GM12873 (cell line): ENCODE measurements around the gene STK24.

ENCODE experiments used
- TF ChIP-seq, protein P1 (sequence below): IDR thresholded peaks from 2 replicates; pipeline ENCODE4 v1.5.1; 2012; ENCODE audit warnings: low read depth, mild to moderate bottlenecking, moderate library complexity, low read length, control low read depth; ENCODE audit not compliant: insufficient read depth; ENCODE audit errors: missing control alignments

Gene STK24

DNA sequence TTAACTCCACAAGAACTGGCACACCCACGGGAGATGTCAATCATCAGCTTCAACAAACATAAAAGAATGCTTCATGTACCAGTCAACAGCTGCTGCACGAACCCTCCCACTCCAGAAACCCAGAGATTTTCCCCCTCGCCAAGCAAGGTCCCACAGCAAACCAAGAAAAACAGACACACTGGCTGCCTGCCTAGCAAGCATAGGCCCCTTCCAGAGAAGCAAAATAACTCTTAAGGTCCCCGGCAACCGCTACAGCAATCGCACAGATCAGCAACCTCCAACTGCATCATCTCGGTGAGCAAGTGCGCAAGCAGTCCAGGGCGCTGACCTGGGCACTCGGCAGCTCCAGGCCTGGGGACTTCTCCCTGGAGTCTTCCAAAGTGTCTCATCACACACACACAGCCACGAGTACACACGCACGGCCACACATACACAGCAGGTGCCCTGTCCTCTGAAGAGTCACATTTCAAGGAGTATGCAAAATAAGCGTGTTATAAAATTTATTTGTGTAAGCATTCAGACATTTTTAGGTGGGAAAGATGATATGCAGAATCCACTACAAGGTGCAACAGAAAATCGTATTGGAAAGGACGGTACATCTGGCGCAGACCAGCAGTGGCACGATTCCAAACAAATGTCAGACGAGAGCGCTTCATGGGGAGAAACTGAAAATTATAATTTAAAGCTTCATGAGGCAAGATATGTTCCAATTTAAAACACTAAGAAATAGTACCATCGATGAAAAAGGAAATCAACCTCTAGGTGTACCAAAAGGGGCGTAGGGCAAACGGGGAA, 125.0 kb downstream of the STK24 start:
- TF ChIP-seq, protein P1, sequence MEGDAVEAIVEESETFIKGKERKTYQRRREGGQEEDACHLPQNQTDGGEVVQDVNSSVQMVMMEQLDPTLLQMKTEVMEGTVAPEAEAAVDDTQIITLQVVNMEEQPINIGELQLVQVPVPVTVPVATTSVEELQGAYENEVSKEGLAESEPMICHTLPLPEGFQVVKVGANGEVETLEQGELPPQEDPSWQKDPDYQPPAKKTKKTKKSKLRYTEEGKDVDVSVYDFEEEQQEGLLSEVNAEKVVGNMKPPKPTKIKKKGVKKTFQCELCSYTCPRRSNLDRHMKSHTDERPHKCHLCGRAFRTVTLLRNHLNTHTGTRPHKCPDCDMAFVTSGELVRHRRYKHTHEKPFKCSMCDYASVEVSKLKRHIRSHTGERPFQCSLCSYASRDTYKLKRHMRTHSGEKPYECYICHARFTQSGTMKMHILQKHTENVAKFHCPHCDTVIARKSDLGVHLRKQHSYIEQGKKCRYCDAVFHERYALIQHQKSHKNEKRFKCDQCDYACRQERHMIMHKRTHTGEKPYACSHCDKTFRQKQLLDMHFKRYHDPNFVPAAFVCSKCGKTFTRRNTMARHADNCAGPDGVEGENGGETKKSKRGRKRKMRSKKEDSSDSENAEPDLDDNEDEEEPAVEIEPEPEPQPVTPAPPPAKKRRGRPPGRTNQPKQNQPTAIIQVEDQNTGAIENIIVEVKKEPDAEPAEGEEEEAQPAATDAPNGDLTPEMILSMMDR: no peak

DNA sequence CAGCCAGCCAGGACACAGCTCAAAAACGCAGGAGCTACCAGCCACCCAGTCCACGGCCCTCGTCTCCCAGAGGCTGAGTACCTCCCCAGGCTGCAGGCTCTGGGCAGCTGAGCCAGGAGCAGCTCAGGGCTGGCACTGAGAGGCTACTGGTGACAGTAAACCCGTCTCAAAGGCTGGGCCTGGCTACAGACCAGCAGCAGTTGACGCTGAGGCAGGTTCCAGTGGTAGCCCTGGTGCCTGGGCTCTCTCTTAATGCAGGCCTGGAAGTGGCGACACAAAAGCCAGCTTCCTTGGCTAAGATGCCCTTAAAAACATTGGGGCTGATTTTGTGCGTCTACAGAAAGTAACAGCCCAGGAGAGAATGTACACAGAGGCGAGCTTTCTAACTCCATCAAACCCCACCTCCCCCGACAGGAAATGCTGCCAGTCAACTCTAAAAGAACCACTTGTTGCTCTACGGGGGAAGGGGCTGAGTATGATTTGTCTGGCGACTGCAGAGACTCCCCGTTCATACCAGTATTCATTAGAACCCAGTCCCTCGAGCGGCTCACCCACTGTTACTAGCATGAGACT, 126.3 kb downstream of the STK24 start:
- TF ChIP-seq, protein P1: no peak

DNA sequence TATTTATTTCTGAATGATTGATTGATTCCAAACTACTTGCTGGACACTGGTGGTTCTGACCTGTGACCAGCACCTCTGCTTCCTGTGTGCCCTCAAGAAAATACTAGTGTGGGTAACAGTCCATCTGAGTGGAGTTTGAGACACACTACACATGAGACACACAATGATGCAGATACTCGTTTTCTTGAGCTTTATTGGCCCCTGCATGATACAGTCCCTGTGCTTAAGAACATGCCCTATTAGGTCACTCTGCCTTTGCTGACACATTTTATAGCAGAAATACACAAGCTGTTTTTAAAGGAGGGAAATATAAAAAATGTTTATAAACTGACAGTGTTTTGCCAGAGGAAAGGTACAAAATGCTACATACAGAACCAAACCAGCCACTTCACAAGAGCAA, 126.9 kb downstream of the STK24 start:
- TF ChIP-seq, protein P1: no peak

DNA sequence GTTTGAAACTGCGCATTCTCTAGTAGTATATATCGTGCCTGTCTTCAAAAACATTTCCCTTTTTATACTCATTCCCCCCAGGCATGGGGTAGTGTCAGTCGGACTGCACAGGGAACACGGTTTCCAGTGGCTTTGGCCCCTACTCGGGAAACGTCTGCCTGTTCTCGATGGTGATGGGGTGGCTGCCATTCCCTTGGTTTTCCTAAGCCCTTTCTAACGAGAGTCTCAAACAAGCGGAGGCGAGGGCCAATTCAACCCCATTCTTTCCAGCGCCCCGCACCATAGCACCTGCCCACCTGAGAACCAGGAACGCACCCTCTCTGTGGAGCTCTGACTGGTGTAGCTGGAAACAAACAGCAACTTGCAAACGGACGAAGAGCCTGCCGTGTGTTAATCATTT, 127.6 kb downstream of the STK24 start:
- TF ChIP-seq, protein P1: no peak

DNA sequence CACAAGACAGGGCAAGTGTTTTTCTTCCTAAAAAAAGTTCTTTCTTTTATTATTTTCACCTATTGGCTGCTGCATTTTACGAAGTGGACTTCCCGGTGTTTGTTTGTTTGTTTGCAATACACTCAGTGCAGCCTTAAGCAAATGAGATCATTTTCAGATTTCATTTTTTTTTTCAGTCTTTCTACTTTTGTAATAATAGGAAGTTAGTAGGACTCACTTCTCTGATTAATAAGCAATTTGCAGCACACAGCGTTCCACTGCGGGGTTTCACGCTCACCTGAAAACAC, 128.3 kb downstream of the STK24 start:
- TF ChIP-seq, protein P1: no peak

DNA sequence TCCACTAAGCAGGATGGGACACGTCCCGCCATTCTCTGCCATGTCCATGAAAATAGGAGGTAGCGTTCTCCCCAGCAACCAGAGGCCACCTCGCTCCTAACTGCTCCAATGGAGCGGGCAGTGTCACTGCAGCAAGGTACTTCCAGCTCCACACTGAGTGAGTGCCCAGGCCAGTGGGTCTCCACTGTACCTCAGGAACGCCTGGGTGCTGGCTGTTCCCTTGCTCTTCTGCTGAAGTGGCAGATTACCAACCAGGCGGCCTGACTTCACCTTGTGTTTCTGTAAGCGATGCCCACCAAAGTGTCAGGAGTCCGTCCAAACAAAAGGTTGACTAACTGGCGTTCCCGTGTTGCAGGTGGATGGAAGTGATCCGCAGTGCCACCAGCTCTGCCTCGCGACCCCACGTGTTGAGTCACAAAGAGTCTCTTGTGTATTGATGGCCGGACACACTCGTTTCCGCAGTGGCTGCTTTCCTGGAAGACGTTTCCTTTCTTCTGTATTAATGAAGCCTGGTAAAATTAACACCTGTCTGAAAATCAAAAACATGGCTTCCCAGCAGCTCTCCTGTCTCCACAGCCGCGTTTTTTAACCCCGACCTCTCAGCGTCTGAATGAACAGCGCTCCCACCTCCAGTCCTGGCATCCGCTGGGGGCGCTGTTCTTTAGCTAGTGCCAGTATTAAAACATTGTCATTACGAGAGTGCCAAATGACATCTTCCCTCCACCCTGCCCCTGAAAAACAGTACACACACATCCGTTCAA, 128.8 kb downstream of the STK24 start:
- TF ChIP-seq, protein P1: peak; percentile 47

DNA sequence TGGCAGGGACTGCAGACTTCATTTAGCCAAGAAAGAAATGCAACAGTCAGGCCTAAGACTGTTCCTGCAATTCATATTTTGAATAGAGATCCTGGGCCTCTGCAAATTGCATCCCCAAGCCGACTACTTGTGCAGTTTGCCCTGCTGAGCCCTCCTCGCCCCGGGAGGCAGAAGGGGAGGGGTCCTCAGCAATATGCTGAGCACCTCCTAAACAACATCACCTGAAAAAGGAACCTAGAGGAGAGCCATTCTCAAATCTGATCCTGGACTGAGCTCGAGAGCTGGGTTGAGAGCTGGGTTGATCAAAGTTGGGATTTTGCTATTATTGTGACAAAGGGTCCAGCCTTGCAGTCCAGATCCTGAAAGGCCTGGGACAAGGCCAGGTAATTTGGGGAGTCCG, 129.8 kb downstream of the STK24 start:
- TF ChIP-seq, protein P1: no peak
